Skin epidermis (tissue), 12 donors: ENCODE measurements around the gene TRIM42.

Experiments used
- H3K27ac ChIP-seq, 21 experiments: fragments of 200-600 bp; sonication (generic) in 11 of 21; one replicate each; pipeline ENCODE4 v1.5.0; 2020; ENCODE audit warnings: mild to moderate bottlenecking in 3 of 21, inconsistent platforms in 2 of 21, moderate library complexity in 2 of 21
- H3K4me3 ChIP-seq, 7 experiments: fragments of 200-600 bp; sonication (generic) in 2 of 7; one replicate each; pipeline ENCODE4 v1.5.0; 2020; ENCODE audit warnings: inconsistent platforms in 2 of 7, mild to moderate bottlenecking in 2 of 7, moderate library complexity in 1 of 7

TRIM42 gene

GRCh38 chr3:140708815-140709214 lies 31.0 kb downstream of the TRIM42 start:
- H3K27ac ChIP-seq = no peak overlapping the region
- no peak overlapping the region for H3K4me3 ChIP-seq

DNA sequence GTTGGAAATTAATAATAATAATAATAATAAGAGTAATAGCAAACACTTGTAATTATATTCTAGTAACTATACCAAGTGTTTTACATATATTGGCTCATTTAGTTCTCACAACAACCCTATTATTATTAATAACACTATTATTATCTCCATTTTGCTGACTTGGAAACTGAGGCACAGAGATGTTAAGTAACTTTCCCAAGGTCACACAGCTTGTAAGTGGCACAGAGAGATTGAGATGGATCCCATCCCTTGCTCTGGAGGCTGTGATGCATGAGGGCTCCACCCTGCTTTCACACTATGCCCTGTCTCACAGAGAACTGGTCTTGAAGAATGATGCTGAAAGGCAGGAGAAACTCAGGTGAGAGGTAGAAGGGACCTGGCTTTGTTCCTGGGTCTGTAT lies 31.9 kb downstream of the TRIM42 start:
- H3K27ac ChIP-seq = no peak overlapping the region
- H3K4me3 ChIP-seq = no peak overlapping the region

DNA sequence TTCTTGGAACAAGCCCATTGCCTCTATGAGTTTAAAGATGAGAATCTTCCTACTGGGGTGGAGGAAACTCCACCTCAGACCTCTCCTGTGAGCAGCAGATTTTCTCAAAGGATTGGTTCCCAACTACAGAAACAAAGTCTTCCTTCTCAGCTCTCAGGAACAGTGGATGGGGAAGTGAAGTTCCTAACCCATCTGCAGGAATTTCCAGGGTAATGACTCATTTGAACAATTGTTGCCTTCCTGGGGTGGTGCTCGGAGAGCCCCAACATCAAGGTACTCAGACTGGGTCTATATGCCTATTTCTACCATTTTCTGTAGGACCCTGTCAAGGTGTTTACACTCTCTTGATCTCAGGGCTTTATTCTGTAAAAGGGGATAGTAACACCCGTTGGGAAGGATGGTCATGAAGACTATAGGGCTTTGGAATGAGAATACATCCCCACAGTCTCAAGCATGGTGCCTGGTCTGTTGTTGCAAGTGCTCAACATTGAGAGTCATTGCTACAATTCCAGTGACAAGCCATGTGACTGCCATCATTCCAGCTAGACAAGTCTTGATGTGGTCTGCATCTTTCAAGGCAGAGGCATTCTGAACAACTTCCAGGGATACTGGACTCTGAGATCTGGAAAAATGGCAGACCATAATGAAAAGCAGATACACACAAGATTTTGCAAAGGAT lies 33.0 kb downstream of the TRIM42 start:
- Histone ChIP-seq H3K4me3 (no peak overlapping the region), H3K27ac (no peak overlapping the region)

DNA sequence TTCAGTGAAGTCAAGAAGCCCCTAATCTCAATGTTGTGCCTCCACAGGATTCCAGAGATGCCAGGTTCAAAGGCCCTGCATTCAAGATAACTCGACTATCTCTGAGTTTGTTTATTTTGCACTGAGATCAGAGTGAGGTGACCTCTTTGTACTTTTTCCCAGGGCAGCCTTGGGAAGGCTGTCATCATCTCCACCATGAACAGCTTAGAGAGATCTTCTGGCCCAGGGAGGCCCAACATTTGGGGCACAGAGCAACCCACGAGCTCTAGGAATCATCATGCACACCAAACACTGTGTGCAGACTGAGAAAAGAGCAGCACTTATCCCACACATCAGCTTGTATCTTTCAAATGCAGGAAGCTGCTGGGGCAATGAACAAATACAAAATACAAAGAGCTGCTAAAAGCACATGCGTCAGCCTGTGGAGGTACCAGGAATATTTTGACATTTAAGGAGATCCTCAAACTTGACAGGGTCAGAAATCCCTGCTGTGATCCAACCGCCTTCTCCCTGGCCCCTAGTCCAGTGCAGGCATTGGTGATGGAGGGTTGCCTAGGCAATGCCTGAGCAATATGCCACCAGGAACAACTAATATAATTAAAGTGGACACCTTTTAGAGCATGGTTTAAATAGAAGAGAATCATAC lies 33.6 kb downstream of the TRIM42 start:
- no peak overlapping the region for H3K4me3 ChIP-seq

DNA sequence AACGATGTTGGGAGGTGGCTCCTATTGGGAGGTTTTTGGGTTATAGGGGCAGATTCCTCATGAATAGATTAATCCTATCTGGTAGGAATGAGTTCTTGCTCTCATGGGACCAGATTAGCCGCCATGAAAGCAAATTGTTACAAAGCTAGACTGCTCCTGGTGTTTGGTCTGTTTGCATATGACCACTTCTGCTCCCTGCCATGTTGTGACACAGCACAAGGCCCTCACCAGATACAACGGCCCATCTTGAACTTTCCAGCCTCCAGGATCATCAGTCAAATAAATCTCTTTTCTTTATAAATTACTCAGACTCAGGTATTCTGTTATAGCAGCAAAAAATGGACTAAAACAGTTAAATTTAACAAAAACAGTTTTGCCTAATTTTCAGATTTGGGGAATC lies 34.4 kb downstream of the TRIM42 start:
- no peak overlapping the region for H3K27ac ChIP-seq
- H3K4me3 ChIP-seq = no peak overlapping the region

More for the DNA sequence above, 33.6 kb downstream of the TRIM42 start:
- no peak overlapping the region for H3K27ac ChIP-seq

DNA sequence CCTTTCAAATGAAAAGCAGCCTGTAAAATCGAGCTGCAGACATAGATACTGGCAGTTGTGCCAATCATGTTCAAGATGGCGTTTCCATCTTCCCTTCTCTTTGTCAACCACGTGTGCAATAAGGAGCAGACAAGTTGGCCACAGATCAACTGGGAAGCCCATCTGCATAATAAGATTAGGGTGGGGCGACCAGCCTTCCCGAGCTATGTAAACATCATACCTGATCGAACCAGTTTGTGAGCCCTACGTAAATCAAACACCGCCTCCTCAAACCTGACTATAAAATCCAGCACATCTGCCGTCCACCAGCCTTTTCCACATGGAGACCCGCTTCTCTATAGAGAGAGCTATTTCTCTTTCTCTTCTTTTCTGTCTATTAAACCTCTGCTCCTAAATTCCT lies 37.2 kb downstream of the TRIM42 start:
- Histone ChIP-seq H3K4me3 (no peak overlapping the region), H3K27ac (no peak overlapping the region)

DNA sequence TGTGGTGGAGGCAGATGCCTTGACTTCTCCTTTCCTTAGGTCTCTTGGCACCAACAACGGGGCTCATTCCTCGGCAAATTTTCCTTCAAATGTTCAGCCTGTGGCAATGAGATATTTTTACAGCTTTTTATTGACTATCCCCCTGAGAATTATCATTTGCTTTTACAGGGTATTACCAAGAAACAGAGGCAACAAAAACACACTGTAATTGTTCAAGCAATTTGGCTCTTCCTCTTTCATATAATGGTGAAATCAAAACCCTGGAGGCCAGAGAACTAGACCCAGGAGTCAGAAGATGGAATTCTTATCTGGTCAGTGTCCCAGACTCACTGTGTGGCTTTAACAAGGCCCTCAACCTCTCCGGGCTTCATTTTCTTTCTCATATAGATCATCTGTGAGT lies 40.1 kb downstream of the TRIM42 start:
- Histone ChIP-seq H3K27ac (no peak overlapping the region), H3K4me3 (no peak overlapping the region)

- Histone ChIP-seq H3K27ac (peak overlapping the region in 4 of 21 experiments; percentile 8 to 58 (median 22)), H3K4me3 (no peak overlapping the region)
Observed at GRCh38 chr3:140719841-140720614, 42.2 kb downstream of the TRIM42 start.

DNA sequence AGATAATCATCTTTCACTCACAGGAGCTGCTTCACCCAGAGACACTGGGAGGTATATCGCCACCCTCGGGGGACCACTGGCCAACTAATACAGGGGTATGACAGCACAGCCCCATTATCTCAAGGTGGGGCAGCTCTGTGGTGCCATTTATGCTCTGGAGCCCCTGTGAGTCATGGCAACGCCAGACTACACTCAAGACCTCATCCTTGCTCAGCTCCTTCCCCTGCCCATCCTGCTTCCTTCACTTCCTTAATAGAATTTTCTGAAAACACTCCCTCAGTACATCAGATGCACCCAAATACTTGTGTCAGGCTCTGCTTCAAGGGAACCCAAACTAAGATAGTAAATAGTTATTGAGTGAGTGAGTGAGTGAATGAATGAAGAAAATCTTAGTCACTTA lies 45.7 kb downstream of the TRIM42 start:
- Histone ChIP-seq H3K27ac (no peak overlapping the region), H3K4me3 (no peak overlapping the region)

GRCh38 chr3:140724856-140725812 lies 47.3 kb downstream of the TRIM42 start:
- H3K4me3 ChIP-seq = no peak overlapping the region

GRCh38 chr3:140726066-140726465 lies 48.2 kb downstream of the TRIM42 start:
- Histone ChIP-seq H3K27ac (no peak overlapping the region), H3K4me3 (no peak overlapping the region)

More at GRCh38 chr3:140724856-140725812, 47.3 kb downstream of the TRIM42 start:
- no peak overlapping the region for H3K27ac ChIP-seq

- no peak overlapping the region for H3K27ac ChIP-seq
- no peak overlapping the region for H3K4me3 ChIP-seq
Observed at GRCh38 chr3:140727886-140728285, 50.0 kb downstream of the TRIM42 start.

DNA sequence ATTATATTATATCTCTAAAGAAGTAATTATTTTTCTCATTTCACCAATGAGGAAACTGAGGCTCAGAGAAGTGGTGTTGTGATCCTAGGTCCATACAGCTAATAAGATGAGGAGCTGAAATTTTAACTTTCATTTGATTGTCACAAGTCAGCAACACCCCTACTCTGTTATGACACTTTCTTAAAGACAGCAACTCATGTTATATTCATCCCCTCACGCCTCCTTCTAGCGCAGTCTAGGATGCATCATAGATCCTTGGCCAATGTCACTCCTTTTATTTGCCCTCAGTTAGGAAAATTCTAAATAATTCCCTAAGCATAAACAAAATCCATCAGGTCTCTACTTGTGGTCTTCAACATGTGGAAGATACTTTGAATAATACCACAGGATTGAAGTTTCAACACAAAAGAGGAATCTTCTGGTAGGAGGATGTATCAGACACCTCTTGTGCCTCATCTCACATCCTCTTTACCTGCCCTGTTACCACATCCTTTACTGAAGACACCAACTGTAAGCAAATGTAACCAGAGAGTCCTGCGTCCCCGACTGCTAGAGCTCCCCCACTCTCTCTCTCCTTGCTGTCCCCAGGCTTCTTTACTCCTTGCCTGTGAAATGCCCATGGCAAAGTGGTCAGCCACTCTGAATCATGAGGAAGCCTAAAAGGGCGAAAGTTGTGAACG lies 53.7 kb downstream of the TRIM42 start:
- Histone ChIP-seq H3K27ac (no peak overlapping the region), H3K4me3 (no peak overlapping the region)

GRCh38 chr3:140733623-140734022 lies 55.8 kb downstream of the TRIM42 start:
- H3K4me3 ChIP-seq = no peak overlapping the region
- no peak overlapping the region for H3K27ac ChIP-seq

GRCh38 chr3:140736863-140737460 lies 59.1 kb downstream of the TRIM42 start:
- Histone ChIP-seq H3K27ac (no peak overlapping the region), H3K4me3 (no peak overlapping the region)

DNA sequence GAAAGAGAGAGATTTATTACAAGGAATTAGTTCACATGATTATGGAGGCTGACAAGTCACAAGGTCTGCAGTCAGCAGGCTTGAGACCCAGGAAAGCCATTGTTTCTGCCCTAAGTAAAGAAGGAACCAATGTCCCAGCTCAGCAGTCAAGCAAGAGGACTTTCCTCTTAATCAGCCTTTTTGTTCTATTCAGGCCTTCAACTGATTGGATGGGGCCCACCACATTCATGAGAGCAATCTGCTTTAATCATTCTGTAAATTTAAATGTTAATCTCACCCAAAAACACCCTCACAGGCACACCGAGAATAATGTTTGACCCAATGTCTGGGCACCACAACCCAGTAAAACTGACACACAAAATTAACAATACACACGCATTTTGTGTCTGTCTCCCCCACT lies 64.3 kb downstream of the TRIM42 start:
- H3K27ac ChIP-seq = no peak overlapping the region
- H3K4me3 ChIP-seq = no peak overlapping the region

GRCh38 chr3:140748171-140748570 lies 70.3 kb downstream of the TRIM42 start:
- Histone ChIP-seq H3K27ac (no peak overlapping the region), H3K4me3 (no peak overlapping the region)

GRCh38 chr3:140748903-140749302 lies 71.0 kb downstream of the TRIM42 start:
- Histone ChIP-seq H3K27ac (no peak overlapping the region), H3K4me3 (no peak overlapping the region)
